ENCODE results near the gene MPI.

DNA sequence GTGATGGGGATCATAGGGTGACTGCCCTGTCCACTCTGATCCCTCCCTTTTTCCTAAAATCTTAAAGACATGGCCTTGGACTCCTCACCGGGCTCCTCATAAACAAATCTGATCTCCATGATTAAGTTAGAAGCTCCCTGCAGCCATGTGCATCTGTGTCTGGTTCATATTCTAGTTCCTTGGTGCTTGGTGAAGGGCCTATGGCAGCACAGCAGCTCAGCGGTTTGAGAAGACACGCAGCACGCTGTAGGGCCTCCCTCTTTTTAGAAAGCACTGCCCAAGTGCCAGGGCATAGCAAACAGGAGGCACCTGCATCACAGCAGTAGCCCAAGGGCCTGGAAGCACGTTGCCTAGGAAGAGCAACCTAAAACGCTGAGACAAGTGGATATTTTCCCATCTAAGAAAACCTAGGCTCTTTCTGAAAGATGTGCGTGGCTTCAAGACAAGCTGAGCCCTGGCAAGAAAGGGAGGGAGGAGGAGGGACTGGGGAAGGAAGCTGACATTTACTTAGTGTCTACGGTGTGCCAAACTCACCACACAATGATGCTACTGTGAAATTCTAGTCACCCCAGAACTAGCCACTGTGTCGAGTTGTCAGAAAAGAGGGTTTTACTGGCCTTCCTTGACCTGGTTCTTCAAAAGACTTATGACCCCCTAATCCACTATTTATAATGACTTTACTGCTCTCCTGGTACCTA is 32.0 kb upstream of the MPI start:
- TF ChIP-seq, protein P1, sequence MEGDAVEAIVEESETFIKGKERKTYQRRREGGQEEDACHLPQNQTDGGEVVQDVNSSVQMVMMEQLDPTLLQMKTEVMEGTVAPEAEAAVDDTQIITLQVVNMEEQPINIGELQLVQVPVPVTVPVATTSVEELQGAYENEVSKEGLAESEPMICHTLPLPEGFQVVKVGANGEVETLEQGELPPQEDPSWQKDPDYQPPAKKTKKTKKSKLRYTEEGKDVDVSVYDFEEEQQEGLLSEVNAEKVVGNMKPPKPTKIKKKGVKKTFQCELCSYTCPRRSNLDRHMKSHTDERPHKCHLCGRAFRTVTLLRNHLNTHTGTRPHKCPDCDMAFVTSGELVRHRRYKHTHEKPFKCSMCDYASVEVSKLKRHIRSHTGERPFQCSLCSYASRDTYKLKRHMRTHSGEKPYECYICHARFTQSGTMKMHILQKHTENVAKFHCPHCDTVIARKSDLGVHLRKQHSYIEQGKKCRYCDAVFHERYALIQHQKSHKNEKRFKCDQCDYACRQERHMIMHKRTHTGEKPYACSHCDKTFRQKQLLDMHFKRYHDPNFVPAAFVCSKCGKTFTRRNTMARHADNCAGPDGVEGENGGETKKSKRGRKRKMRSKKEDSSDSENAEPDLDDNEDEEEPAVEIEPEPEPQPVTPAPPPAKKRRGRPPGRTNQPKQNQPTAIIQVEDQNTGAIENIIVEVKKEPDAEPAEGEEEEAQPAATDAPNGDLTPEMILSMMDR (IDR thresholded peaks at IDR 0.05 in 8 of 11, conservative IDR thresholded peaks at IDR 0.05 in 3 of 11): no peak
- TF ChIP-seq POLR2A (IDR thresholded peaks at IDR 0.05): no peak
